Right cardiac atrium (tissue), 5 donors: ENCODE results near the gene RHD. TPM values are rescaled to one million over a fixed set of nuclear protein-coding genes. Genes with fewer than 3 reads are reported as not detected.
"Not testable (repeated sequence)": the region's sequence is repeated elsewhere in the genome, so short reads cannot be mapped to it uniquely, and the experiment has no call there.

Experiments
- ATAC-seq, 2 donors: fragments of 200-7000 bp; cut with Tn5 transposase; one replicate each; pipeline versions ENCODE4 v1.8.0 to v1.9.1; 2020; ENCODE audit warnings: moderate library complexity in 2 of 2, mild to moderate bottlenecking in 1 of 2
- DNase-seq, 3 donors: peaks; one replicate each; pipeline ENCODE4 v3.0.0-alpha.2; 2020
- H3K27ac ChIP-seq: one replicate; pipeline ENCODE4 v1.5.1; 2013; ENCODE audit warnings: mild to moderate bottlenecking, low read length, control low read depth, moderate library complexity
- H3K27me3 ChIP-seq: one replicate; pipeline ENCODE4 v1.6.1; 2013; ENCODE audit not compliant: control insufficient read depth, insufficient read depth
- H3K4me1 ChIP-seq: one replicate; pipeline ENCODE4 v1.6.1; 2013; ENCODE audit warnings: low read length; ENCODE audit not compliant: control insufficient read depth, insufficient read depth
- H3K4me3 ChIP-seq: one replicate; pipeline ENCODE4 v1.5.1; 2013; ENCODE audit warnings: low read length, control low read depth
- H3K9me3 ChIP-seq: one replicate; pipeline ENCODE4 v1.6.1; 2013; ENCODE audit warnings: low read length; ENCODE audit not compliant: control insufficient read depth
- WGBS: extraction: QIAGEN DNeasy Blood & Tissue Kit; methylation state at CpG from one replicate; pipeline ENCODE4 v1.1.7; 2013; 5-methylcytosine and 5-hydroxymethylcytosine counted together
- intact Hi-C, 4 donors: fragments of 100-400 bp; cut with DNase I; formaldehyde crosslinking; loops; one replicate each; pipeline versions ENCODE4 v1.11.0 to v1.14.0; 2022 to 2023
- long read RNA-seq, 4 donors: library from polyadenylated mRNA; unstranded; transcript quantifications; one replicate each; pipeline ENCODE4 v2.0.0, GENCODE V29; 2020 to 2021
- polyA plus RNA-seq: library from polyadenylated mRNA; stranded (reverse); fragments of 200-250 nt; gene quantifications from one replicate; pipeline ENCODE4 v1.2.3, GENCODE V29; 2013
- total RNA-seq, 4 donors: library from RNA; stranded (reverse); fragmentation: NEBNext Ultra II Directional; extraction: Animal tissue kit (Norgen Biotek cat#: 25700); gene quantifications; one replicate each; pipeline ENCODE4 v1.2.1, GENCODE V29; 2021
- donor health status: healthy with polysubstance abuse.
- donor health status: DM: no; HTN: yes; CAD: no.
- donor health status: DM: no; HTN: no; CAD: no.
- donor health status: DM: no; HTN: yes; CAD: no; lungs with severe emphysema.
- donor health status: DM: yes; HTN: yes; CAD: no.

Gene RHD
- total RNA-seq (under 1 TPM in 3 of 4 donors, not detected in 1; 0.18 to 0.37 (median 0.37) TPM), polyA plus RNA-seq (0.16 TPM)
- long read RNA-seq, donor 1, partial matches to known transcripts = 0 of 7 reads
- long read RNA-seq, donor 1, other reads (novel, unspliced or antisense) = 7 of 7 reads
- long read RNA-seq, donor 2 = 0 reads
- long read RNA-seq, donor 3 = 0 reads
- long read RNA-seq, donor 4 = 0 reads

DNA sequence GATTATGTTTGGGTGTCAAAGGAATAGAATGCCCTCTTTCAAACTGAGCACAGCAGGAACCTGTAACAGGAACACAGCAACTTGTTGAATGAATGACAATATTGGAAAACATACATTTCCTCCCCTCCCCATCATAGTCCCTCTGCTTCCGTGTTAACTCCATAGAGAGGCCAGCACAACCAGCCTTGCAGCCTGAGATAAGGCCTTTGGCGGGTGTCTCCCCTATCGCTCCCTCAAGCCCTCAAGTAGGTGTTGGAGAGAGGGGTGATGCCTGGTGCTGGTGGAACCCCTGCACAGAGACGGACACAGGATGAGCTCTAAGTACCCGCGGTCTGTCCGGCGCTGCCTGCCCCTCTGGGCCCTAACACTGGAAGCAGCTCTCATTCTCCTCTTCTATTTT is at the start of gene RHD:
Gene RHD, plus strand, starts transcription at position 272 of the 400 bp plus-strand sequence. Its CDS starts 39 bp downstream, at position 311.
- intact Hi-C loops, ATAC-seq, H3K9me3 ChIP-seq, H3K27ac ChIP-seq, H3K27me3 ChIP-seq, H3K4me3 ChIP-seq, DNase-seq, H3K4me1 ChIP-seq: not testable (repeated sequence)
- 53% methylated on average over 8 of the region's 8 CpGs for WGBS

DNA sequence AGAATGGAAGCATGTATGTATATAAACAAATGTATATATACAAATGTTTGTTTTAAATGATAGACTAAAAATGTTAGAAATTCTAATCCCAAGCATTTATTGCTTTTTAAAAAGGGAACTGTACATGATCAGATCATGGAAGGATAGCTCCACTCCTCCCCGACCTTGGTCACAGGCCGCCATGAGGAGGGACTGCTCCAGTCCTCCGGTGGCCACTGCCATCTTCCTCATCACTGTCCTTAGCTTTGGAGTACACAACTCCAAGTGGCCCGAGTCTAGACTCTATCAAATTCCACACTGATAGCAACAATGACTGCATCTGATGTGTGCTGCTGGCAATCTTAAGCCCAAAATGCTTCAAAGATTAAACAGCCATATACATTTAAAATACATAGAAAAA is 49.7 kb upstream of the RHD start:
- no peaks in the 10 kb centered on the region for H3K9me3 ChIP-seq
- H3K27me3 ChIP-seq = no peaks in the 10 kb centered on the region
- H3K27ac ChIP-seq = no peak overlapping the region
- intact Hi-C loops = no loop called here
- no peak for ATAC-seq
- no peak overlapping the region for H3K4me3 ChIP-seq
- no peak for DNase-seq
- no peaks in the 10 kb centered on the region for H3K4me1 ChIP-seq
- WGBS = 90% methylated on average over 4 of the region's 4 CpGs

DNA sequence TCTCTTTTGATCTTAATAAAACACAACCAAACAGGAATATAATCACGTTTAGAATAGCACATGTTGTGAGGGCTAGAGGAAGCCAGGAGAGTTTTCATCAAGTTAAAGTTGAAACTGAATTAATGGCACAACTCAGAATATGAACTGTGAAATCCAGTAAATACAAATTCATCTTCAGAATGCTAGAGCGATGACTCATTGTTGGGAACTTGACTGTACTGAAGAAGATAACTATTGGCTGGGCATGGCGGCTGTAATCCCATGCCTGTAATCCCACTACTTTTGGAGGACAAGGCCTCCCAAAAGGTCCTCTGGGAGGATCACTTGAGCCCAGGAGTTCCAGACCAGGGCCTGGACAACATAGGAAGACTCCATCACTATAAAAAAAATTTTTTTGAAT is 48.8 kb upstream of the RHD start:
- DNase-seq (no peak), ATAC-seq (no peak)
- Histone ChIP-seq H3K4me3 (no peak overlapping the region), H3K9me3 (no peaks in the 10 kb centered on the region), H3K27me3 (no peaks in the 10 kb centered on the region), H3K27ac (no peak overlapping the region), H3K4me1 (no peaks in the 10 kb centered on the region)
- WGBS = 65% methylated on average over 3 of the region's 3 CpGs
- intact Hi-C loops = no loop called here

DNA sequence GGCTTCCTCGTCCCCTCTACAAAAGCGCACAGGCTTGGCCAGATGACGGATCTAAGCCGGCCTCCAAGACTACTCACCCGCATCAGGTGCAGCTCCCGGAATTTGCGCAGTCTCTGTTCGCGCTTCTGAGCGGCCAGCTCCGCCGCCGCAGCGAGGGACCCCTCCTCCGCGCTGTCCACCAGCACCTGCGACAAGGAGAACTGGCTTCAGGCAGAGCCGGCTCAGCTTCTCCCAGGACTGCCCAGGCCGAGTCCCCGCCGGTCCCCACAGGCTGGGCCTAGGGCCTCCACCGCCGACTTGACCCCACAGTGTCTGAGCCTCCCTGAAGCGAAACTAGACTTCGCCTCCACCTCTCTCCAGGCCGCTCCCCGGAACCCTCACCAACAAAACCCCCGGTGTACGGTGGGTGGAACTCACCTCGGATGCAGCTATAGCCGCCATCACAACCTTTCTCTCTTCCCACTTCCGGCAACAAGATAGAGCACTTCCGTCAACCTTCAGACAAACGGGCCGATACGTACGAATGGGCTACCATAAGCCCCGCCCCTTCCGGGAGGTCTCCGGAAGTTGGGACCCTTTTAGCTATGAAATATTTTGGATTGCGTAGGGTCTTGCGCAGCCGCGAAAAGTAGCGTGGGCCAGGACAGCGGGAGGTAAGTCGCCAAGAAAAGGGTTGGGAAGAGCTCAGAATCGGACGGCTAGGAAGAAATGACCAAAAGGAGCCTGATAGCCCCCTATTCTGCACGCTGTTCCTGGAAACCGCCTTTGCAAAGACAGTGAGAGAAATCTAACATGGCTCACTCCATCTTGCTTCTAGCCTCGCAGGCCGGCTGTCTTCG is 40.1 kb upstream of the RHD start, which contains the start of gene SYF2:
Gene SYF2, minus strand, starts transcription at position 476 of the 839 bp plus-strand sequence. Its CDS starts 35 bp downstream, at position 441.
- ATAC-seq = peak; percentile 95 to 96
- Histone ChIP-seq H3K27me3 (no peaks in the 10 kb centered on the region), H3K9me3 (no peaks in the 10 kb centered on the region), H3K4me3 (peak within 1 kb of the TSS; percentile 70), H3K4me1 (no peaks in the 10 kb centered on the region), H3K27ac (peak within 1 kb of the TSS; percentile 98)
- peak; percentile 95 to 97 (median 95) for DNase-seq
- intact Hi-C loops = loop anchor here in 2 of 4 donors (5.0 to 10.0 kb wide), 2 partner anchors 485 to 577 kb away; partner anchors contain the start of gene CLIC4 (in 1 of the 2)
- under 1% methylated on average over 54 of the region's 54 CpGs for WGBS

GRCh38 chr1:25232866-25233784 is 39.2 kb upstream of the RHD start:
- 22% methylated on average over 13 of the region's 13 CpGs for WGBS
- H3K27ac ChIP-seq = peak overlapping the region; percentile 98
- intact Hi-C loops = loop anchor here in 2 of 4 donors (5.0 to 10.0 kb wide), 2 partner anchors 486 to 578 kb away; partner anchors contain the start of gene CLIC4 (in 1 of the 2)

GRCh38 chr1:25235411-25235810 is 36.9 kb upstream of the RHD start:
- not testable (repeated sequence) for H3K4me3 ChIP-seq, H3K4me1 ChIP-seq, H3K27ac ChIP-seq, H3K27me3 ChIP-seq, DNase-seq, ATAC-seq, H3K9me3 ChIP-seq
- intact Hi-C loops = loop anchor here in 1 of 4 donors (10.0 kb wide), 1 partner anchor 581 kb away; no protein-coding TSS in a partner anchor
- WGBS = 97% methylated on average over 10 of the region's 10 CpGs

More at GRCh38 chr1:25232866-25233784, 39.2 kb upstream of the RHD start:
- Histone ChIP-seq H3K4me1 (no peaks in the 10 kb centered on the region), H3K9me3 (no peaks in the 10 kb centered on the region), H3K4me3 (peak overlapping the region; percentile 70), H3K27me3 (no peaks in the 10 kb centered on the region)
- ATAC-seq (peak; percentile 93 to 96), DNase-seq (peak; percentile 84 to 89 (median 88))

- H3K4me1 ChIP-seq, ATAC-seq, H3K4me3 ChIP-seq, H3K27me3 ChIP-seq, DNase-seq, H3K9me3 ChIP-seq, H3K27ac ChIP-seq: not testable (repeated sequence)
- intact Hi-C loops = loop anchor here in 1 of 4 donors (10.0 kb wide), 1 partner anchor 581 kb away; no protein-coding TSS in a partner anchor
- WGBS = 95% methylated on average over 7 of the region's 7 CpGs
Measured at GRCh38 chr1:25236261-25236660, 36.0 kb upstream of the RHD start.

DNA sequence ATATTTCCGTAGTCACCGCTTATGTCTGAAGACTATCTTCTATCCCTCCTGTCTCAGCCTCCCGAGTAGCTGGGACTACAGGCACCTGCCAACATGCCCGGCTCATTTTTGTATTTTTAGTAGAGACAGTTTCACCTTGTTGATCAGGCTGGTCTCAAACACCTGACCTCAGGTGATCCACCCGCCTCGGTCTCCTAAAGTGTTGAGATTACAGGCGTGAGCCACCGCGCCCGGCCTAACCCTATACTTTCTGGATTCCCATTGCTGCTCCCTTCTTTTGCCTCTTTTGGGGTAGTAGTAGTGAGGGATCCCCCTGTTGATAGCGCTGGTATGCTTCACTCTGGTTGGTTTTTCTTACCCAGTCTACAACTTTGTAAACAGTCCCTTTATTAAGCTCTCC is 34.3 kb upstream of the RHD start:
- Histone ChIP-seq H3K27ac (no peak overlapping the region), H3K27me3 (no peaks in the 10 kb centered on the region), H3K4me1 (no peaks in the 10 kb centered on the region), H3K4me3 (no peak overlapping the region), H3K9me3 (no peaks in the 10 kb centered on the region)
- intact Hi-C loops = loop anchor here in 1 of 4 donors (10.0 kb wide), 1 partner anchor 583 kb away; no protein-coding TSS in a partner anchor
- WGBS = 91% methylated on average over 11 of the region's 11 CpGs
- DNase-seq (no peak), ATAC-seq (no peak)

DNA sequence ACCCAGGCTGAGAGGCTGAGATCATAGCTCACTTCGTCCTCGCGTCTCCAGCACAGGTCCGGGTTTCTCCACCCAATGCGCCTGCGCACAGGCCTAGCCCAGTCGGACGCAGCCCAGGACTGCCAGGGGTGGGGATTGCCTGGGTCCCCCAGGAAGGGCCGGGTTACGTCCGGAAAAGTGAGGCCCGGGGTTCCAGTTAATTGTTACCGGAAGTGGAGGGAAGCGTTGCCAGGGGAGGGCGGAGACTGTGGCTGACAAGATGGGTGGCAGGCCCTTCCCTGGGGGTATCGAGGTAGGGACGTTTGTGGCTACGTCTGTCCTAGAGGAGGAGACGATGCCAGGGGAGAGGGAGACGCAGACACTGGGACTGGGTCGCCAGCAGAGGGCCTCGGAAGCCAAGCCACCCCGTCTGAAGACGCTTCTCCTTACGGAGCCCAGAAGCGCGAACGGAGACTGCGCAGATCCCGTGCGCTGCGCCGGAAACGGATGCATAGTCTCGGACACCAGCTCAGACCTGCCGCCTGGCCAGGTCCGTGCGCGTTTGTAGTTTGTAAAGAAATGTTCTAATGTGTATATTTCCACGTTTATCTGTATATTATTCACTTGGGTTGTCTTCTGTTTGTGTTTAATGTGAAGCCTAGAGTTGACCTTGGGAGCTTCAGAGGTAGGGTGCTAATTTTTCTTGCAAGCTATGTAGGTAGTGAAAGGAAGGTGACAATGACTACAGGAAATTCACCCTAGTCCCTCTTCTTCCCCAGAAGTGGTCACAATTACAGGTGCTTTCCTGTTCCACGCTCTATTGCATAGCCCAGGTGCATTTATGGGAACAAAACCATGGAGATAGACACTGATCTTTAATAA is 32.4 kb upstream of the RHD start:
- 1% methylated on average over 41 of the region's 41 CpGs for WGBS
- ATAC-seq (peak; percentile 96), DNase-seq (peak; percentile 95 to 97 (median 97))
- Histone ChIP-seq H3K27me3 (no peaks in the 10 kb centered on the region), H3K9me3 (no peaks in the 10 kb centered on the region), H3K4me3 (peak overlapping the region; percentile 64), H3K4me1 (no peaks in the 10 kb centered on the region), H3K27ac (peak overlapping the region; percentile 96)
- intact Hi-C loops = loop anchor here in 1 of 4 donors (10.0 kb wide), 2 partner anchors 575 to 585 kb away; partner anchors contain the start of gene MTFR1L
